K562 (cell line): ENCODE results near the gene ACOX1. TPM values are rescaled to one million over a fixed set of nuclear protein-coding genes. Genes with fewer than 3 reads are reported as not detected.

Experiments used
- polyA plus RNA-seq, 8 experiments: library from polyadenylated mRNA; depleted of rRNA in 4 of 8; stranded (reverse) in 5 of 8; unstranded in 3 of 8; fragments of >200 nt; fragmentation: Nextera tagmentation in 2 of 8; fragmentation: Illumina TruSeq in 1 of 8; extraction: Ambion mirVana in 2 of 8; extraction: Trizol in 1 of 8; gene quantifications; 2 replicates each; pipeline versions ENCODE4 v1.2.1 to v1.2.3, GENCODE V29; 2011 to 2014; ENCODE audit warnings: inconsistent platforms in 1 of 8, missing spikeins in 1 of 8
- total RNA-seq, 7 experiments: library from RNA; depleted of rRNA in 6 of 7; stranded (reverse); fragments of >200 nt in 6 of 7; fragmentation: Illumina TruSeq in 2 of 7; extraction: Trizol in 2 of 7; gene quantifications; 2 replicates each; pipeline versions ENCODE4 v1.2.1 to v1.2.3, GENCODE V29; 2011 to 2021; ENCODE audit warnings: low replicate concordance in 1 of 7
- TF ChIP-seq, protein P1 (sequence below): fragments of 150-350 bp; IDR thresholded peaks from 2 replicates; pipeline ENCODE4 v1.6.1; 2014; ENCODE audit warnings: low read depth, mild to moderate bottlenecking, low read length, borderline replicate concordance
- TF ChIP-seq, protein P2 (sequence below): fragments of 450-650 bp; IDR thresholded peaks from 2 replicates; pipeline ENCODE4 v1.6.1; 2016; ENCODE audit warnings: mild to moderate bottlenecking, moderate library complexity

The ACOX1 gene
- total and polyA plus RNA-seq, 9 of the 15 experiments (the other 6 are each of a cell fraction or from before 2014, with no cell fraction given): 7.8 to 24.1 (median 14.5) TPM

DNA sequence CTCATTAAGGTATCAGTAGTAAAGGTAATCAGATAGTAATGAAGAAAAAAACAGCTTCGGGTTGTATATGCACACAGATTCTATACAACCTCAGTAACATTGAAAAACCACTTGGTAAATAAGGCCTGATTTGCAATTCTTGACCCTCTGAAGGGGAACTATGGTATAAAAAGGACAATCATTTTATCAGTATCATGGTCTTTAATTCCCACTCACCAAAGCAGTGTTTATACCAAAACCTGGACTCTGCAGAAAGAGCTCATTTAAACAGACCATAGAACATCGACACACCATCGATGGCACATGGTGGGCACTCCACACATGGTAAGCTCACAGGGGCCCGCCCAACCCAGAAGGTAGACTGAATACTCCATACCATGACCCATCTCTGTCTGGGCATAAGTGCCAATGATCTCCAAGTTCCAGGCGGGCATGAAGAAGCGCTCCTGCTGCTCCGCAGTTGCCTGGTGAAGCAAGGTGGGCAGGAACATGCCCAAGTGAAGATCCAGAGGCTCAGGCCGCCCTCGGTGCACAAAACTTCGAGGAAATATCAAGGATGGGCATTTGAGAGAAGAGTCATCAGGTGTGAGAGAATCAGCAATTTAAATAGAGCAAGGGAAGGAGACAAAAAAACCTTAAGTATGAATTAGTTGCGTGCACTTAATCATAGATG is 19.0 kb downstream of the ACOX1 start (continued):
- TF ChIP-seq, protein P1, sequence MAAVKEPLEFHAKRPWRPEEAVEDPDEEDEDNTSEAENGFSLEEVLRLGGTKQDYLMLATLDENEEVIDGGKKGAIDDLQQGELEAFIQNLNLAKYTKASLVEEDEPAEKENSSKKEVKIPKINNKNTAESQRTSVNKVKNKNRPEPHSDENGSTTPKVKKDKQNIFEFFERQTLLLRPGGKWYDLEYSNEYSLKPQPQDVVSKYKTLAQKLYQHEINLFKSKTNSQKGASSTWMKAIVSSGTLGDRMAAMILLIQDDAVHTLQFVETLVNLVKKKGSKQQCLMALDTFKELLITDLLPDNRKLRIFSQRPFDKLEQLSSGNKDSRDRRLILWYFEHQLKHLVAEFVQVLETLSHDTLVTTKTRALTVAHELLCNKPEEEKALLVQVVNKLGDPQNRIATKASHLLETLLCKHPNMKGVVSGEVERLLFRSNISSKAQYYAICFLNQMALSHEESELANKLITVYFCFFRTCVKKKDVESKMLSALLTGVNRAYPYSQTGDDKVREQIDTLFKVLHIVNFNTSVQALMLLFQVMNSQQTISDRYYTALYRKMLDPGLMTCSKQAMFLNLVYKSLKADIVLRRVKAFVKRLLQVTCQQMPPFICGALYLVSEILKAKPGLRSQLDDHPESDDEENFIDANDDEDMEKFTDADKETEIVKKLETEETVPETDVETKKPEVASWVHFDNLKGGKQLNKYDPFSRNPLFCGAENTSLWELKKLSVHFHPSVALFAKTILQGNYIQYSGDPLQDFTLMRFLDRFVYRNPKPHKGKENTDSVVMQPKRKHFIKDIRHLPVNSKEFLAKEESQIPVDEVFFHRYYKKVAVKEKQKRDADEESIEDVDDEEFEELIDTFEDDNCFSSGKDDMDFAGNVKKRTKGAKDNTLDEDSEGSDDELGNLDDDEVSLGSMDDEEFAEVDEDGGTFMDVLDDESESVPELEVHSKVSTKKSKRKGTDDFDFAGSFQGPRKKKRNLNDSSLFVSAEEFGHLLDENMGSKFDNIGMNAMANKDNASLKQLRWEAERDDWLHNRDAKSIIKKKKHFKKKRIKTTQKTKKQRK: no peak
- TF ChIP-seq, protein P2, sequence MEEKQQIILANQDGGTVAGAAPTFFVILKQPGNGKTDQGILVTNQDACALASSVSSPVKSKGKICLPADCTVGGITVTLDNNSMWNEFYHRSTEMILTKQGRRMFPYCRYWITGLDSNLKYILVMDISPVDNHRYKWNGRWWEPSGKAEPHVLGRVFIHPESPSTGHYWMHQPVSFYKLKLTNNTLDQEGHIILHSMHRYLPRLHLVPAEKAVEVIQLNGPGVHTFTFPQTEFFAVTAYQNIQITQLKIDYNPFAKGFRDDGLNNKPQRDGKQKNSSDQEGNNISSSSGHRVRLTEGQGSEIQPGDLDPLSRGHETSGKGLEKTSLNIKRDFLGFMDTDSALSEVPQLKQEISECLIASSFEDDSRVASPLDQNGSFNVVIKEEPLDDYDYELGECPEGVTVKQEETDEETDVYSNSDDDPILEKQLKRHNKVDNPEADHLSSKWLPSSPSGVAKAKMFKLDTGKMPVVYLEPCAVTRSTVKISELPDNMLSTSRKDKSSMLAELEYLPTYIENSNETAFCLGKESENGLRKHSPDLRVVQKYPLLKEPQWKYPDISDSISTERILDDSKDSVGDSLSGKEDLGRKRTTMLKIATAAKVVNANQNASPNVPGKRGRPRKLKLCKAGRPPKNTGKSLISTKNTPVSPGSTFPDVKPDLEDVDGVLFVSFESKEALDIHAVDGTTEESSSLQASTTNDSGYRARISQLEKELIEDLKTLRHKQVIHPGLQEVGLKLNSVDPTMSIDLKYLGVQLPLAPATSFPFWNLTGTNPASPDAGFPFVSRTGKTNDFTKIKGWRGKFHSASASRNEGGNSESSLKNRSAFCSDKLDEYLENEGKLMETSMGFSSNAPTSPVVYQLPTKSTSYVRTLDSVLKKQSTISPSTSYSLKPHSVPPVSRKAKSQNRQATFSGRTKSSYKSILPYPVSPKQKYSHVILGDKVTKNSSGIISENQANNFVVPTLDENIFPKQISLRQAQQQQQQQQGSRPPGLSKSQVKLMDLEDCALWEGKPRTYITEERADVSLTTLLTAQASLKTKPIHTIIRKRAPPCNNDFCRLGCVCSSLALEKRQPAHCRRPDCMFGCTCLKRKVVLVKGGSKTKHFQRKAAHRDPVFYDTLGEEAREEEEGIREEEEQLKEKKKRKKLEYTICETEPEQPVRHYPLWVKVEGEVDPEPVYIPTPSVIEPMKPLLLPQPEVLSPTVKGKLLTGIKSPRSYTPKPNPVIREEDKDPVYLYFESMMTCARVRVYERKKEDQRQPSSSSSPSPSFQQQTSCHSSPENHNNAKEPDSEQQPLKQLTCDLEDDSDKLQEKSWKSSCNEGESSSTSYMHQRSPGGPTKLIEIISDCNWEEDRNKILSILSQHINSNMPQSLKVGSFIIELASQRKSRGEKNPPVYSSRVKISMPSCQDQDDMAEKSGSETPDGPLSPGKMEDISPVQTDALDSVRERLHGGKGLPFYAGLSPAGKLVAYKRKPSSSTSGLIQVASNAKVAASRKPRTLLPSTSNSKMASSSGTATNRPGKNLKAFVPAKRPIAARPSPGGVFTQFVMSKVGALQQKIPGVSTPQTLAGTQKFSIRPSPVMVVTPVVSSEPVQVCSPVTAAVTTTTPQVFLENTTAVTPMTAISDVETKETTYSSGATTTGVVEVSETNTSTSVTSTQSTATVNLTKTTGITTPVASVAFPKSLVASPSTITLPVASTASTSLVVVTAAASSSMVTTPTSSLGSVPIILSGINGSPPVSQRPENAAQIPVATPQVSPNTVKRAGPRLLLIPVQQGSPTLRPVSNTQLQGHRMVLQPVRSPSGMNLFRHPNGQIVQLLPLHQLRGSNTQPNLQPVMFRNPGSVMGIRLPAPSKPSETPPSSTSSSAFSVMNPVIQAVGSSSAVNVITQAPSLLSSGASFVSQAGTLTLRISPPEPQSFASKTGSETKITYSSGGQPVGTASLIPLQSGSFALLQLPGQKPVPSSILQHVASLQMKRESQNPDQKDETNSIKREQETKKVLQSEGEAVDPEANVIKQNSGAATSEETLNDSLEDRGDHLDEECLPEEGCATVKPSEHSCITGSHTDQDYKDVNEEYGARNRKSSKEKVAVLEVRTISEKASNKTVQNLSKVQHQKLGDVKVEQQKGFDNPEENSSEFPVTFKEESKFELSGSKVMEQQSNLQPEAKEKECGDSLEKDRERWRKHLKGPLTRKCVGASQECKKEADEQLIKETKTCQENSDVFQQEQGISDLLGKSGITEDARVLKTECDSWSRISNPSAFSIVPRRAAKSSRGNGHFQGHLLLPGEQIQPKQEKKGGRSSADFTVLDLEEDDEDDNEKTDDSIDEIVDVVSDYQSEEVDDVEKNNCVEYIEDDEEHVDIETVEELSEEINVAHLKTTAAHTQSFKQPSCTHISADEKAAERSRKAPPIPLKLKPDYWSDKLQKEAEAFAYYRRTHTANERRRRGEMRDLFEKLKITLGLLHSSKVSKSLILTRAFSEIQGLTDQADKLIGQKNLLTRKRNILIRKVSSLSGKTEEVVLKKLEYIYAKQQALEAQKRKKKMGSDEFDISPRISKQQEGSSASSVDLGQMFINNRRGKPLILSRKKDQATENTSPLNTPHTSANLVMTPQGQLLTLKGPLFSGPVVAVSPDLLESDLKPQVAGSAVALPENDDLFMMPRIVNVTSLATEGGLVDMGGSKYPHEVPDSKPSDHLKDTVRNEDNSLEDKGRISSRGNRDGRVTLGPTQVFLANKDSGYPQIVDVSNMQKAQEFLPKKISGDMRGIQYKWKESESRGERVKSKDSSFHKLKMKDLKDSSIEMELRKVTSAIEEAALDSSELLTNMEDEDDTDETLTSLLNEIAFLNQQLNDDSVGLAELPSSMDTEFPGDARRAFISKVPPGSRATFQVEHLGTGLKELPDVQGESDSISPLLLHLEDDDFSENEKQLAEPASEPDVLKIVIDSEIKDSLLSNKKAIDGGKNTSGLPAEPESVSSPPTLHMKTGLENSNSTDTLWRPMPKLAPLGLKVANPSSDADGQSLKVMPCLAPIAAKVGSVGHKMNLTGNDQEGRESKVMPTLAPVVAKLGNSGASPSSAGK: no peak
